Stimulated activated CD8-positive, alpha-beta memory T cell treated with anti-CD3 and anti-CD28 coated beads, Interleukin-12 subunit alpha, Interleukin-12 subunit beta, amount 100 ng/mL, for 24 hours (primary cell): Measurements from ENCODE around the gene APBB2.

Experiments
- DNase-seq: peaks from one replicate; pipeline ENCODE4 v3.0.0-alpha.2; 2020; ENCODE audit errors: extremely low read depth

The APBB2 gene

DNA sequence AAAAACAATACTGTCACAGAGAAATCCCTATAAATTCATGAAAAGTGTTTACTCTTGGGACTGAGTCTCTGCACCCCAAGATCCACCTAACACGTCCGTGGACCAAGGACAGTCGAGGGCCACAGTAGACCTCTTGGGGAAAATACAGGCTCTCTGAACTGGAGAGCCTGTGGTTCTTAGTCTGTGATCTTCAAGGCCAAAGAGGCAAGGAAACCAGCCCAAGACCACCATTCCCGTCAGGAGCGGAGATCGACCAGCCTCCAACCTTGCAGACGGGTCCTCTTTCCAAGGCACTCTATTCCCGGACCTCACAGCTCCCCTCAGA lies 1.6 kb upstream of the APBB2 start:
- no peak for DNase-seq

DNA sequence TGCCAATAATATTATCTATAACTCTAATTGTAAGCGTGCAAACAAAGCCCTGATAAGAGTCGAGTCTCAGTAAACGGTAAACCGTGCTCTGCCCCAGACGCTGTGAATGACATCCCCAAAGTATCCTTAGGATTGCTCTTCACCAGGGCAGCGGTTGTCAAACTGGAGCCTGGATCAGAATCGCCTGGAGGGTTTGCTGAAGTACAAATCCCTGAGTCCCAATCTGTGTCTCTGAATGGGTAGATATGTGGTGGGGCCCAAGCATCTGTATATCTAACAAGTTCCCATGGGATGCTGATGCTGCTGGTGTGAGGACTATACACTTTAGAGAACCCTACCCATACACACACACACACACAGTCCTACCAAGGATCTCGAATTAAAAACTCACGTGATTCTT lies 813 bp upstream of the APBB2 start:
- no peak for DNase-seq

DNA sequence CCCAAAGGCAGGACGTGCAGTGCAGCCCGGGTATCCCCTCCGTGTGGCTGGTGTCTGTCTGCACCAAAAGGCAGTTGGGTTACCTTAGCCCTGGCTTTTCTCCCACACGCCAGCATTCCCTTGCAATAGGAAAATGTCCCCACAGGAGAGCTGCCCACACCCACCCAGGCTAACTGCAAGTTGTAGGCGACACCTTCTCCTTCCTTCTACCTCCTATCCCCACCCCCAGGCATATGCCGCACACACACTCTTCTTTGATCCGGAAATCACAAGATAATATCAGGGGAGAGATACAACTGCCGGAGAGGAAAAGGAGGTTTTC lies 444 bp upstream of the APBB2 start:
- DNase-seq: no peak

DNA sequence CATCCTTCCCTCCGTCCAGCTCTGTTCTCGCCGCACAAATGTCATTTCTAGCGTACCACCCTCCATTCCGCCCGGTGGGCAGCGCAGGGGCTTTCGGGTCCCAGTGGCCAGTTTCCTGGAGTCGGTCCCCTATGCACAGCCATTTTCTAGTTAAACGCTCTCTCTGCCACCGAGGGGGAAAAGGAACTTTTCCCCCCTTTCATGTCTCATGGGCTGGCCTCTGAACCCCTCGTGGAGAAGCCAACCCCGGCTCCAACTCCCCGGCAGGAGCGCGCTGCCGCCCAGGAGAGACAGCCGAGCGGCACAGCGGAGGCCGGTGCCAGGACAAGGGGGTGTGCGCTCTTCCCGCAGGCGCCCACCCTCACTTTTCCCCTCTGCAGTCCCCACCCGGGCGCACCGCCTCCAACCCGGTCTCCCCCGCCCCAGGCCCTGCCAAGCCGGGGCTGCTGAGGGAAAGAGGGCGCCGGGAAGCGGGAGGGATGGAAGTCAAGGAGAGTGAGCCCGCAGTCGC lies 662 bp downstream of the APBB2 start:
- no peak for DNase-seq

DNA sequence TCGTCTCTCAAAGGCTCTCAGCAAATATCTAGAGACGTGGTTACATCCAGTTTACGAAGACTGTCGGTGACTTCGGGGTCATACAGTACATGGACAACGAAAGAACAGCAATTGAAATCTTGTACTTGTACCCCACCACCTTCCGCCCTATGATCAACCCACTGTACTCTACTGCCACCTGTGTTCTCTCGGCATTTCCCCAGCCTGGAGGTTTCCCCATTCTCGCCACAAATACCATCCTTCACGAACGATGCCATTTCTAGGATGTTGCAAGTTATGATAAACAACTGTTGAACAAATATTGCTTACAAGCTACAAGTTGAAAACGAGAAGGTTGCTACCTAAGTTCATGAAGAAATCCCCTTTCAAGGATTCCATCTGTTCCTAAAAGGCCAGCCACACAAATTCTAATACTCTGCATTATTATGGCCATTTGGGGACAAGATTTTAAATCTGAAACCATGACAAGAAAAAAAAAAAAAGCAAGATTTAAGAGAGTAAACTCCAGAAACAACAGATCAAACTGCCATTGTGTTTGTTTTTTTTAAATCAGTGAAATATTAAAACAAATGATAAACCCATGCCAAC lies 1.6 kb downstream of the APBB2 start:
- DNase-seq: no peak

DNA sequence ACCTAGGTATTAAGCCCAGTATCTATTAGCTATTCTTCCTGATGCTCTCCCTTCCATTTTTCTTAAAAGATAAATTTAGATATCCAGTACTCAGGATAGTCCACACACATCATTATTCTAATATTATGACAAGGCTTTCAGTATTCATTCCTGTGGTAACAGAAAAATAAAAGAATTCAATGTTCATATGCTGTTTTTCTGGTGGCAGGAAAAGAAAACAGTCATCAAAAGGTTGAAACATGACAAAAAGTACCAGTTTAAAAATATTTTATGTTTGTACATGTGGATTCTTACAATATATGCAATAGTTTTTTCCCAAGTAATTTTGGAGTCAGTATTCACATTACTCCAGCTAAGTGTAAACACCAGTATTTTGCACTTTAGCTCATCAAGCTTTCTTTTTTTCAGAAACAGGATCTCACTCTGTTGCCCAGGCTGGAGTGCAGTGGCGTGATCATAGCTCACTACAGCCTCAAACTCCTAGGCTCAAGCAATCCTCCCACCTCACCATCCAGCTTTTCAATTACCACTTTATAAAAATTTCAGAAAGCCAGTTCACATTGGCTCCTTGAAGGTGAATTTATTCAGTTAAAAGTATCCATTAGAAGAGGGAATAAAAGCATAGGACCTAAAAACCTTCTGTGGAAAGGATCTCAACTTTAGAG lies 2.3 kb downstream of the APBB2 start:
- DNase-seq: no peak

DNA sequence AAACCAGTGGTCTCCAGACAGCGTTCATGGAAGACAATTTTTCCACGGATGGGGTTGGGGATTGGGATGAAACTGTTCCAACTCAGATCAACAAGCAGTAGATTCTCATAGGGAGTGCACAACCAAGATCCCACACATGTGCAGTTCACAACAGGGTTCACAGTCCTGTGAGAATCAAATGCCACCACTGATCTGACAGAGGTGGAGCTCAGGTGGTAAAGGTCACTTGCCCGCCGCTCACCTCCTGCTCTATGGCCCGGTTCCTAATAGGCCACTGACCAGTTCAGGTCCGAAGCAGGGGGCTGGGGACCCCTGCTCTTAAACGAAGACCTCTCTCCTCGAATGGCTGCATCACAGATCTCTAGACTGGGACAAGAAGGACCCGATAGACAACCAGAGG lies 4.4 kb downstream of the APBB2 start:
- DNase-seq: no peak

DNA sequence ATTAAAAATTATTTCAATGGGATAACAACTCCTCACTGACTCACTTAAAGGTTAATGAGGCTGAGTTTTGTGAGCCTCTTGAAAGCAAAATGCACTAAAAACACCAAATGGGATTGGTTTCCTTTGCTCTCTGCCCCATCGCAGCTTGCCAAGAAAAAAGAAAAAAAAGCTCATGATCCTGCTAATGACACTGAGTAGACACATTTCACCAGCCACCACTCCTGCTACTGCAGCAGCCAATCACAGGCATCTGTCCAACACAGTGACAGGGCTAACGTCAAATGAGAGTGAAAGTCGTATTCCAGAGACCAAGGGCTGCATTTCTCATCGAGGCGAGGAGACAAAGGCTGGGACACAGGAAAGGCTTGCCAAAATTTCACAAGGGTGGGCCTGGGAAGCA lies 5.2 kb downstream of the APBB2 start:
- DNase-seq: no peak

DNA sequence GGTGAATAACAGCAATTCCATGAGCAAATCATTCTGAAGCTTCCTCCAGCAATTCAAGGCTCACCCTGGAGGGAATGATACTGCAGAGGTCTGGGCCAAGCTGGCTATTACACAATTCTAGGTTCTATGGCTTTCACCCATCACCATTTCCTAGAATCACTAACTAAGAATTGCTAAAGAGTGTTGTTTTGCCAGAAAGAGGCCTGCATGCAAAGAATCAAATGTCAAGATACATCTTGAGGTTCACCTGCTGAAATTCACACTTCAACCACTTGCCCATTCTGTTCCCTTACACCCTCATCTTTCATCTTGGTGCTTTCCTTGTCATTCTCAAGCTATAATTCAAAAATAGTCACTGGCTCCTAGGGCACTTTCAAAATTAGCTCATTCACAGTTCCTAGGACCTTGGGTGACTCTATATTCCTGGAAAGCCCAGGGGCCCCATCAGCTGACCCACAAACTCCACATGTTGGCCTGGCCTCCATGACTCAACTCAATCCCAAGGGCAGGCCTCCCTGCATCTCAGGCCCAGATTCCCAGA lies 7.0 kb downstream of the APBB2 start:
- DNase-seq: no peak

DNA sequence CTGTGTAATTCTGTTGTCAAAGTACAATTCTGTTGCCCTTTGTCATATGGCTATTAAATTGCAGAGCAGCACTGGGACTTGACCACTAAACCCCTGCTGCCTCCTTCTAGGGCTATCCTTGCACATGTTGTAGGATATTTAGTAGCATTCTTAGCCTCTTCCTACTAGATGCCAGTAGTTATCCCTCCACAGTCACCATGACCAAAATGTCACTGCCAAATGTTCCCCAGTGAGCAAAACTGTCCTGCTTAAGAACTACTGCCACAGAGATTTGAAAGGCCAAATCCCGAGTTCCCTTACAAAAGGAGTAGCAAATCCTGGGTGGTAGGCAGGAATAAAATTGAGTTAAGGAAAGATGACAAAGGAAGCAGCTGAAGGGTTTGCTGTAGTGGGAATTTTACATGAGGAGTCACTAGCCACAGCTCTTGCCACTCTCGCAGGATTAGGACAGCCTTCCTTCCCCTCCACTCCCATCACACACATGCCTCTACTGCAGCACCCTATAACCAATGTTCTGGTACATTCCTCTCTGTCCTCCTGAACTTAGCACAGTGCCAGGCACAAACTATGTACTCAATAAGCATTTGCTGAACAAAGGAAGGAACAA lies 8.4 kb downstream of the APBB2 start:
- no peak for DNase-seq

DNA sequence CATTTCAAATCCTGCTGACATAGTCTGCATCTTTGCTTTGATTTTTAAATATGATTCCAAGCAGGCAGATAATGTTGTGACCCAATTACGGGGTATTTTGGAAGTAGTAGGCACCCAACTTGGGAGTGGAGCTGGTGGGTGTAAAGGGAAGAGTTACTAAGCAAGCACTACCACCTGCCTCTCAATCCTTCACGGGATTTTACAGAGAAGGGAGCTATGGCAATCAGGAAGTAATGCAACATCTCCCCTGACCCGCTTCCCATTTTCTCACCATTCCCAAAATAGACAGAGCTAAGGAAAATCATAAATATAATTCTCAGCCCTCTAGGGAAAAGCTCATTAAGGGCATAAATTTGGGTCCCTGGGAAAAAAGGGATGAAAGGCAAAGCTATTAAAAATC lies 9.2 kb downstream of the APBB2 start:
- DNase-seq: no peak

DNA sequence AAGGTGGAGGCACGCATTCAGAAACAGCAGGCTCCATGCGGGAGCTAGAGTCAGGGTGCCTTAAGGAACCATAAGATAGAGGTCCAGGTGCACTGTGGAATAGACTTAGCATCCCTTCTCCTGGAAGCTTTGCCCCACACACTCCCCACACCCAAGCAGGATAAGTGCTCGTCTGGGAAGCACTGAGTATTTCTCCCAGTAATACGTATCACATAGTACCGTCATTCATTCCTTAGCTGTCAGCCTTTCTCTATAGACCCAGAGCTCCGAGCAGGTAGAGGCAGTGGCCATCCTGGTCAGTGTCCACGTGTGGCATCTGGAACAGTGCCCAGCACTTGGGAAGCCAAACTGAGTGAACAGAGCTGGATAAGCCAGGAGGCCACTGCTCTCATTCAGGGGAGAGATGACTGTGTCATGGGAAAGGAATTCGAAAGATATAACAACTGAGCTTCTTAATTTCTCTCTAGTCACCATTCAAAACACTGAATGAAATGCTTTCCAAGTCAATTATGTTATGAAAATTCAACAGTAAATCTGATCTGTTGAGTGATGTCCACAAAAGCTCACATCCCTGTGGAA lies 9.9 kb downstream of the APBB2 start:
- DNase-seq: no peak

DNA sequence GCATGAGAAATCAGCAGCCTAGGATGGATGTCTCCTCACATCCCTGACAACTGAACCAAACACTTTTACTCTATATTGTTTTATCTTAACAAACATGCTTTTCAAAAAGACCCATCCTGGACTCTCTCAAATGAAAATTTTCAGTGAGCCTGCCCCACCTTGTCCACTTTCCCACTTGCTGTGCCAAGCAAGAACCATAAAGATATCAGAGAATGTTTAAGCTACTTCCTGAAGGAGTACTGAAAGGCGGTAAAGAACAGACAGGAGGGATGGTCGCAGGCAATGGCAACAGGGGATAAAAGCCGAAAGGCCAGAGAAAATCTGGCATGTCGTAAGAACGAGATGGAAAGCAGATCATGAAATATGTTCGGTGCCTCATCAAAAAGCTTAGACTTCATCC lies 10.5 kb downstream of the APBB2 start:
- DNase-seq: no peak

DNA sequence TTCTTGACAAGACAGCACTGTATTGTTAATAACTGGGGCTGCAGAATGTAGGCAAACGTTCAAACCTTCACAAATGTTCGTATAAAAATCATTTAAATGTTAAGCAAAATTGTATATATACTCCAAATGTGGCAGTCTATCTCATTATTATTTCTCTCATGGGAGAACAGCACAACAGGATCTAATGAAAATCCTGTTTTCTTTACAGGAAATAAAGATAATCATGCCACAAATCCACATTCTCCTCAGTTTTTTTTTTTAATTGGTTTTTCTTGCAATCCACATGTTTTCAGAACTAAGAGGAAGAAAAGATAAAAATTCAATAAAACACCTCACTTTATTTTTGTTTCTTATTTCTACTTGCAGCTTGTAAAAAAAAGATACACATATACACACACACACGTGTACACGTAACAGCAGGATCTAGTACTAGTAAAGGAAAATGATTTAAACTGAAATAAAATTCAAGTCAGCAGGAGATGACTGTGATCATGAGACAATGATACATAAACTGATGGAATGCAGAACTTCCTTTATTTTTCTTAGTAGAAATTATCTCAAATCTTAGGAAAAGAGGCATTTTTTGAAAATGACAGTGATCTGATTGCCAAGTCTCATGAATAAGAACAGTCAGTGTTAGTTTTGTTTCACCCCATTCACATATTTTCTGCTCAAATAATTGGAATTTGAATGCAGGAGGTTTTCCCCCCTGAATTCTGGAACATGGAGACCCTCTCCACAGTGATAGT lies 11.3 kb downstream of the APBB2 start:
- no peak for DNase-seq

DNA sequence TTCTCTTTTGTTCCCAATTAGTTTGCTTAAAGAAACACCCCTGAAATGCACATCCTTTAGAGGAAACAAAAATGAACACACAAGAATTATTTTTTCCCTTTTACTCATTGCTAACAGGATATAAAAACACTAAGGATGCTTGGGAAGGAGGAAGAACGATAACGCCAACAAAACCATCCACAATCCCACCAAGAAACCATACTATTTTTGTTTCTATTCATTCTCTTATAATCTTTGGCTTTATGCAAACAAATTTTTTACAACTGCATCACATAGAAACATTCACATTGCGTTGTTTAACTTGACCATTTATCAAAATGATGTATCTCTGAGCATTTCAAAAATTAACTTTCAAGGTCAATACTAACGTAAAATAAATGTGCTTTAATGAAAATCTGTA lies 12.0 kb downstream of the APBB2 start:
- DNase-seq: no peak

DNA sequence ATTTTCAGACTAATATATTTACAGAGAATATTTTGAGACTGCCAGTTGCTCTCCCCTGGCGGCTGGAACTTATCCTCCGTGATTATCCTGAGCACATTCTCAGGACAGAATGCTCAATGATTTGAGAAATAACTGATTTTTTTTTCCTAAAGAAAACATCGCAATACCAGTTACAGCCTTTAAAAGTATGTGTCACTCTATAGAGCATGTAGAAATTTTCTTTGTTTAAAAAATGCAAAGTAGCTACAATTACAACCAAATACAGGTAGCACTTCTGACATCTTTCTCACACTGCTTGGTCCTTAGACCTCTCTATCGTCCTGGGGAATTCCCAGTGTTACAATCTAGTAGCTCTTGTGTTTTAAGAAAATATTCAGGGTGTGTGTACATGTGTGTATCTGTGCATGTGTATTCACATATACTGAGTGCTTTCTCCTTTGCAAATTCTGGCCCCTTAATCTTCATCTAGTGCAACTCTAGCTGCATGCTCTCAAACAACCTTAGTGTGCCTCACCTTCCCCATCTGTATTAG lies 13.8 kb downstream of the APBB2 start:
- DNase-seq: no peak

DNA sequence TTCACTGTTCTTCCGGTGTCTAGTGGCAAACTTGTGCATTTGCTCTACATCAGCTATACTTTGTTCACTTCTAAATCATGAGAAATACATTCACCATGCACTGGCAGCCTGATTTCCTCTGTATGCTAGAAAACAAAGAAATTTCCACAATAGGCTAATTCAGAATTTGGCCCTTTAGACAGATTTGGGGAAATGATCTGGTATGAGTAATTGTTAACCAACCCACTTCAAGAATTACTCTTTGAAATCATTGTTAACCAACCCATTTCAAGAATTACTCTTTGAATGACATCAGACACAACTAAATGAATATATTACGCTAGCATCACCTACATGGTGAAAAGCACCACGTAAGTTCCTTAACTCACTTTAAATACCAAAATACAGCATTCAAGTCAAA lies 14.6 kb downstream of the APBB2 start:
- no peak for DNase-seq

DNA sequence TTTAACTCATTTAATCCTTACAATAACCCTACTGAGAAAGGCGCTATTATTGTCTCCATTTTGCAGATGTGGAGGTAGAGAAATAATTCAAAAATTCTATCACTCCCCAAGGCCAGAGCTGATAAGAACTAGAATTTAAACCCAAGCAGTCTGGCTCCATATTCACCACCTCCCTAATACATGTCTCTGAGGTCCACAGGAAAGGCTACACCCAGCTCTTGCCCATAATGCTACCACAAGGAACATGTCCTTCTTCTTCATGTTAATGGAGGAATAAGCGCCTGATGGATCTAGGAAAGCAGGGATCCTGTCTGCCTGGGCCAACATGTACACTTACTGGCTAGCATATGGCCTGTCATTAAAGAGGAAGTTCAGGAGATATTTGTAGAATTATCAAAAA lies 16.3 kb downstream of the APBB2 start:
- DNase-seq: no peak

DNA sequence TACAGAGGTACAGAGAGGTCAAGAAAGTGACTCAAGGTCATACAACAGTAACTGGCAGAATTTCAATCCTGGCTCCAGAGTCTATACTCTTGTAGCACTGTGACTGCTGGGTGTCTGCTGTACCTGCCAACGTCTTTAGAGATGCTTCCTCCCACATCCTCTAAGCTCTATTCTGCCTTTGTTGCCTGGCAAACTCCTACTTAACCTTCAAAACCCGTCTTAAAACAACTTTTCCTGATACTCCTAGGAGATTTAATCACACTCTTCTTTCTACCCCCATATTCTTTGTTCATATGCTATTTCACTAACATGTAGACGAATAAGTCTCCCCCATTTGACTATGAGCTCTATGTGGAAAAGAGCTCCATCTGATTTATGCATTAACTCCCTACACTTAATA lies 16.8 kb downstream of the APBB2 start:
- DNase-seq: no peak

DNA sequence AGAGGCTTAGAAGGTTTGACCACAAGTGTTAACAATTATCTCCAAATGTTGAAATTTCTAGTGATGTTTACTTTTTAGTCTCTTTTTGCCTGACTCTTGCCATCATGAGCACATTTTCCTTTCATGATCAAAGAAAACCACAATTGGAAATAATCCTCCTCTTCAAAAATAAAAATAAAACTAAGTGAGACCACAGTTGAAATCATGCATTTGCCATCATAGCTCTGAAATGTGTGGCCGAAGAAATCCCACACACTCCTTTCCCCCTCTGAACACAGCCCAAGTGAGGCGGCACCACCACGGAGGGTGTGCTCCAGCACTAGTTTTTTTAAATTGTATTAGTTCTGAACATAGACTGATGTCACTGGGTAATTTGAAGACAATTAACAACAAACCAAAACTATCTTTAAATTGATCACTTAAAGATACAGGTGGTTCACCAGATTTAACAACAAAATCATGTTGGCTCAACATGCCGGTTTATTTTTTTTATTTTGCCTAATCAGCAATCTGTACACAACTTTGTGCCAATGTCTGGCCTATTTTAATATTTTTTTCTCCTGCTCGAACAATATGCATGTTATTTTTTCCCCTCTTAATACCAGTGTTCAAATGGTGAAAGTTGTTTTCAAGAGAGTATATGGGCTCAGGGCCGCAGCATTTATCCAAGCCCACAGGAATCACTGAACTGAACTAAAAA lies 17.6 kb downstream of the APBB2 start:
- no peak for DNase-seq

DNA sequence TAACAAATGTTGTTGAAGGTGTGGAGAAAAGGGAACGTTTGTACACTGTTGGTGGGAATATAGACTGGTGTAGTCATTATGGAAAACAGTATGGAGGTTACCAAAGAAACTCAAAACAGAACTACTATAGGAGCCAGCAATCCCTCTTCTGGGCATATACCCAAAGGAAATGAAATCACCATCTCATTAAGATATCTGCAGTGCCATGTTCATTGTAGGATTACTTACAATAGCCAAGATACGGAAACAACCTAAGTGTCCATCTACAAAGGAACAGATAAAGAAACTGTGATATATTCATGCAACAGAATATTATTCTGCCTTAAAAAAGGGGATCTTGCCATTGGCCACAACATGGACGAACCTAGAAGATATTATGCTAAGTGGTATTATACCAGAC lies 22.2 kb downstream of the APBB2 start:
- DNase-seq: no peak

DNA sequence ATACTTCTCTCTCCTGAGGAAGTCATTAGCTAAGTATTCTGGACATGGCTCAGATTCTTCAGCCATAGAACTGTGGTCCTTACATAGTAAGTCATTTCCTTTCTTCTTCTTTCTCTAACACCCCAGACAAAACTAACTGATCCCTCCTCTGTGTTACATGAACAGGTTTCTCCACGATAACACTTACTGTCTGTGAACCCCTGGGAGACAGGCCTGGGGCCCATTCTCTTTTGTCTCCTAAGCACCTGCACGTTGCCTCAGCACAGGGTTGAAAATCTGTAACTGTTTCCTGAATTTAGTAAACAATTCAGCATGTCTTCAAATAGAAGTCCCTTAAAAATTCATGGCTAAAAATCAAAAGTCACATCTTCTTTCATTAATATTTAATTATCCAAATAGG lies 24.7 kb downstream of the APBB2 start:
- no peak for DNase-seq
